Measurements from ENCODE around the gene BICC1.

The BICC1 gene

GRCh38 chr10:58618158-58618676 lies 105.5 kb downstream of the BICC1 start:
- H4K20me1 ChIP-seq (ENCODE audit: insufficient read depth), result no peaks in the 10 kb centered on the region
- H3K27me3 ChIP-seq (ENCODE audit: insufficient read depth, low read depth), result no peaks in the 10 kb centered on the region
- no peaks in the 10 kb centered on the region for H3K79me2 ChIP-seq (ENCODE audit: insufficient read depth, low read depth)
- no peaks in the 10 kb centered on the region for H3K4me1 ChIP-seq (ENCODE audit: low read depth, poor library complexity, severe bottlenecking)
- H3K4me3 ChIP-seq (IDR thresholded peaks at IDR 0.05; ENCODE audit: insufficient read depth, low read depth, low read length), result no peak overlapping the region
- TF ChIP-seq CTCF (conservative IDR thresholded peaks at IDR 0.05; ENCODE audit: low read depth, low read length), result no peak
- no peak overlapping the region for H3K27ac ChIP-seq
- H2AFZ ChIP-seq (ENCODE audit: low read depth), result no peak overlapping the region
- H3K36me3 ChIP-seq (ENCODE audit: insufficient read depth), result no peaks in the 10 kb centered on the region
- H3K9ac ChIP-seq, result no peak overlapping the region
- H3K4me2 ChIP-seq, result no peak overlapping the region

DNA sequence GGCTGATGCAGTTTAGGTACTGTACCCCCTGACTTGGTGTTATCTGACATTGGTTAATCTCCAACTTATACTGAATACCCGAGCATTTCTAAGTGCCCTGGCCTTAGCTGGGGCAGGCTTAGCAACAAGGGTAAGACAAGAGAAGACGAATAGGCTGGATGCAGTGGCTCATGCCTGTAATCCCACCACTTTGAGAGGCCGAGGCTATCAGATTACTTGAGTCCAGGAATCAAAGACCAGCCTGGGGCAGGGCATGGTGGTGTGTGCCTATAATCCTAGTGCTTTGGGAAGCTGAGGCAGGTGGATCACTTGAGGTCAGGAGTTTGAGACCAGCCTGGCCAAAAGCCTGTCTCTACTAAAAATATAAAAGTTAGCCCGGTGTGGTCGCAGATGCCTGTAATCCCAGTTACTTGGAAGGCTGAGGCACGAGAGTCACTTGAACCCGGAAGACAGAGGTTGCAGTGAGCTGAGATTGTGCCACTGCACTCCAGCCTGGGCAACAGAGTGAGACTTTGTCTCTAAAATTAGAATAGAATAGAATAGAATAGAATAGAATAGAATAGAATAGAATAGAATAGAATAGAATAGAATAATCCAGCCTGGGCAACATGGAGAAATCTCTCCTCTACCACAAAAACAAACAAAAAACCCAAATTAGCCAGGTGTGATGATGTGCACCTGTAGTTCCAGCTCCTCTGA lies 108.9 kb downstream of the BICC1 start:
- no peak for TF ChIP-seq CTCF (conservative IDR thresholded peaks at IDR 0.05; ENCODE audit: low read depth, low read length)
- Histone ChIP-seq H4K20me1 (ENCODE audit: insufficient read depth) (no peaks in the 10 kb centered on the region), H3K27me3 (ENCODE audit: insufficient read depth, low read depth) (no peaks in the 10 kb centered on the region), H3K4me3 (IDR thresholded peaks at IDR 0.05; ENCODE audit: insufficient read depth, low read depth, low read length) (no peak overlapping the region), H3K27ac (no peak overlapping the region), H3K4me1 (ENCODE audit: low read depth, poor library complexity, severe bottlenecking) (no peaks in the 10 kb centered on the region), H3K79me2 (ENCODE audit: insufficient read depth, low read depth) (no peaks in the 10 kb centered on the region), H2AFZ (ENCODE audit: low read depth) (no peak overlapping the region), H3K9ac (no peak overlapping the region), H3K4me2 (no peak overlapping the region), H3K36me3 (ENCODE audit: insufficient read depth) (no peaks in the 10 kb centered on the region)

GRCh38 chr10:58622246-58622645 lies 109.6 kb downstream of the BICC1 start:
- Histone ChIP-seq H3K36me3 (ENCODE audit: insufficient read depth) (no peaks in the 10 kb centered on the region), H3K9ac (no peak overlapping the region), H3K79me2 (ENCODE audit: insufficient read depth, low read depth) (no peaks in the 10 kb centered on the region), H4K20me1 (ENCODE audit: insufficient read depth) (no peaks in the 10 kb centered on the region), H3K4me2 (no peak overlapping the region), H3K27ac (no peak overlapping the region), H3K4me1 (ENCODE audit: low read depth, poor library complexity, severe bottlenecking) (no peaks in the 10 kb centered on the region), H2AFZ (ENCODE audit: low read depth) (no peak overlapping the region), H3K4me3 (IDR thresholded peaks at IDR 0.05; ENCODE audit: insufficient read depth, low read depth, low read length) (no peak overlapping the region), H3K27me3 (ENCODE audit: insufficient read depth, low read depth) (no peaks in the 10 kb centered on the region)
- TF ChIP-seq CTCF (conservative IDR thresholded peaks at IDR 0.05; ENCODE audit: low read depth, low read length), result no peak

- H3K36me3 ChIP-seq (ENCODE audit: insufficient read depth), result no peaks in the 10 kb centered on the region
- no peak overlapping the region for H3K9ac ChIP-seq
- H4K20me1 ChIP-seq (ENCODE audit: insufficient read depth), result no peaks in the 10 kb centered on the region
- H3K4me2 ChIP-seq, result no peak overlapping the region
- H3K4me1 ChIP-seq (ENCODE audit: low read depth, poor library complexity, severe bottlenecking), result no peaks in the 10 kb centered on the region
- H3K27ac ChIP-seq, result no peak overlapping the region
- no peak for TF ChIP-seq CTCF (conservative IDR thresholded peaks at IDR 0.05; ENCODE audit: low read depth, low read length)
- H3K27me3 ChIP-seq (ENCODE audit: insufficient read depth, low read depth), result no peaks in the 10 kb centered on the region
- H3K4me3 ChIP-seq (IDR thresholded peaks at IDR 0.05; ENCODE audit: insufficient read depth, low read depth, low read length), result no peak overlapping the region
- no peak overlapping the region for H2AFZ ChIP-seq (ENCODE audit: low read depth)
- no peaks in the 10 kb centered on the region for H3K79me2 ChIP-seq (ENCODE audit: insufficient read depth, low read depth)
These were observed 112.4 kb downstream of the BICC1 start for GRCh38 chr10:58625070-58625469.

Measured in KMS-11 (cell line).